ENCODE data around the gene LRIT2. TPM values are rescaled to one million over a fixed set of nuclear protein-coding genes. Genes with fewer than 3 reads are reported as not detected.

LRIT2 gene
- total RNA-seq, 1 experiment from 2014 or later: not detected

DNA sequence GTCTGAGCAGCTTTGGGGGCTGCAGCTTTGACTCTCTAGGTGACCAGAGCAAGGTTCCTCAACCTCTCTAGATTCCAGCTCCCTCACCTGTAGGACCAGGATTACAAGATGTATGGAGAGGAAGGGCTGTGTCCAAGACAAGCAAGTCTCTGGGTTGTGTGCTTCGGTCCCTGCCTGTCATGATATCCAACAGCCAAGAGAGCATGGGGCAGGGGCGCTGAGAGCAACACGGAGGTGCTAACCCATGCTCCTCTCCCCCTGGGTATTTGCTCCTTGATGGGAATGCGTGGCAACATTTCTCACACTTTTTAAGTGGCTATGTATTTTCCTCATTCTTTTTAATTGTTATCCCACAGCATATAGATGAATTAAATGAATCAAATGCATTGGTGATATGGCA, 20.7 kb downstream of the LRIT2 start:
- H3K4me3 Mint-ChIP-seq: no peak overlapping the region
- no peaks in the 10 kb centered on the region for H3K79me2 ChIP-seq (ENCODE audit: insufficient read depth, low read length)
- no peak overlapping the region for H2AFZ ChIP-seq (ENCODE audit: low read length)
- H4K5ac ChIP-seq (ENCODE audit: insufficient read length, low read depth, low read length): no peak overlapping the region
- H4K8ac ChIP-seq (replicated peaks; ENCODE audit: insufficient read length, low read depth, low read length): no peak overlapping the region
- no peak overlapping the region for H3K27ac Mint-ChIP-seq
- no CpG with 5 or more reads among the region's 4 CpGs for WGBS (ENCODE audit: extremely low coverage, insufficient read length, low lambda C conversion rate)
- no peak overlapping the region for H3T11ph ChIP-seq (ENCODE audit: low read length)
- H3K27me3 ChIP-seq (ENCODE audit: insufficient read depth, low read length): no peaks in the 10 kb centered on the region
- no peaks in the 10 kb centered on the region for H3K79me1 ChIP-seq (ENCODE audit: insufficient read depth, low read depth, low read length, poor library complexity, severe bottlenecking)
- H3K9me3 ChIP-seq (ENCODE audit: control insufficient read depth, low read depth, low read length): no peaks in the 10 kb centered on the region
- H3K23ac ChIP-seq (ENCODE audit: insufficient read length, low read depth, low read length): no peak overlapping the region
- H3K9me3 Mint-ChIP-seq: no peaks in the 10 kb centered on the region
- TF ChIP-seq CTCF (conservative IDR thresholded peaks at IDR 0.05): no peak
- H2AK5ac ChIP-seq (ENCODE audit: insufficient read length, low read length): no peak overlapping the region
- no peak overlapping the region for H3K14ac ChIP-seq (ENCODE audit: insufficient read depth, low read length)
- H3K4me1 ChIP-seq (ENCODE audit: insufficient read depth, low read length): no peaks in the 10 kb centered on the region
- H2BK15ac ChIP-seq (ENCODE audit: low read depth, low read length): no peak overlapping the region
- H3K9ac ChIP-seq (ENCODE audit: extremely low read depth, insufficient read length, low read length): no peak overlapping the region
- H3K56ac ChIP-seq (ENCODE audit: insufficient read length, low read depth, low read length): no peak overlapping the region
- H4K91ac ChIP-seq (ENCODE audit: insufficient read length, low read depth, low read length): no peak overlapping the region
- peaks cover 3% of the 10 kb centered on the region; the same call in 1 of the 2 replicates for H3K27me3 Mint-ChIP-seq (ENCODE audit: low read depth)
- no peak overlapping the region for H3K18ac ChIP-seq (ENCODE audit: insufficient read length, low read depth, low read length)
- H3K4me1 Mint-ChIP-seq: no peaks in the 10 kb centered on the region
- H3K36me3 Mint-ChIP-seq (ENCODE audit: insufficient read depth in 1 of 3, low read depth in 3 of 3): no peaks in the 10 kb centered on the region
- H3K4ac ChIP-seq (ENCODE audit: low read depth, low read length): no peak overlapping the region
- no peak overlapping the region for H3K4me2 ChIP-seq (ENCODE audit: insufficient read depth, insufficient read length, low read length)
- H4K20me1 ChIP-seq (ENCODE audit: control insufficient read depth, insufficient read depth, insufficient read length): no peaks in the 10 kb centered on the region
- no peak for DNase-seq
- no peak overlapping the region for H2BK5ac ChIP-seq (ENCODE audit: insufficient read length, low read length)
- no peak overlapping the region for H3K27ac ChIP-seq (ENCODE audit: insufficient read length, low read depth, low read length)
- H2BK120ac ChIP-seq (ENCODE audit: low read depth, low read length, poor library complexity, severe bottlenecking): no peak overlapping the region
- H3K23me2 ChIP-seq (ENCODE audit: insufficient read length, low read depth, low read length, poor library complexity, severe bottlenecking): no peaks in the 10 kb centered on the region
- no peak overlapping the region for H2BK12ac ChIP-seq (ENCODE audit: insufficient read length, low read depth, low read length)
- H2BK20ac ChIP-seq (ENCODE audit: low read depth, low read length, poor library complexity, severe bottlenecking): no peak overlapping the region

All from H9 (cell line).